SK-N-SH (cell line): ENCODE measurements around the gene MRPS30. TPM values are rescaled to one million over a fixed set of nuclear protein-coding genes. Genes with fewer than 3 reads are reported as not detected.

Experiments used
- CTCF ChIA-PET: fragments of 300-600, 350-600 bp; formaldehyde crosslinking; extraction: SDS; loops from one replicate; lab custom pipeline; 2021; lab: Yijun Ruan, JAX
- POLR2A ChIA-PET: fragments of 350-600 bp; sonication (Branson Sonifier 250); formaldehyde crosslinking; extraction: SDS; loops from one replicate; lab custom pipeline; 2020; ENCODE audit warnings: antibody characterized with exemption, inconsistent platforms; lab: Yijun Ruan, JAX
- DNase-seq: peaks from one replicate; pipeline ENCODE4 v3.0.0; 2012
- H2AFZ ChIP-seq: fragments of 200-600 bp; sonication (generic); 2 replicates; pipeline ENCODE4 v1.8.1; 2016; ENCODE audit warnings: antibody characterized with exemption, mild to moderate bottlenecking, low read depth
- H3F3A ChIP-seq: fragments of 200-600 bp; sonication (generic); replicated peaks from 2 replicates; pipeline ENCODE3; 2016; ENCODE audit warnings: antibody characterized with exemption, mild to moderate bottlenecking; ENCODE audit not compliant: insufficient read depth
- H3K27ac ChIP-seq, 2 experiments: fragments of 200-500 bp in 1 of 2; fragments of 200-600 bp in 1 of 2; sonication (Bioruptor generic) in 1 of 2; sonication (generic), shearing (Covaris generic) in 1 of 2; 2 replicates each; pipeline versions ENCODE4 v1.5.1 to v1.6.1; 2014 to 2016; ENCODE audit warnings: low read depth in 2 of 2, inconsistent platforms in 1 of 2, low read length in 1 of 2, mild to moderate bottlenecking in 1 of 2, mixed read lengths in 1 of 2
- H3K27me3 ChIP-seq: fragments of 200-600 bp; sonication (generic), shearing (Covaris generic); 2 replicates; pipeline ENCODE4 v1.6.1; 2016; ENCODE audit warnings: mixed run types; ENCODE audit not compliant: insufficient read depth
- H3K36me3 ChIP-seq, 2 experiments: fragments of 200-500 bp in 1 of 2; fragments of 200-600 bp in 1 of 2; sonication (Bioruptor generic) in 1 of 2; sonication (generic) in 1 of 2; replicated peaks in 1 of 2; 2 replicates each; pipeline versions ENCODE3 to v1.5.1; 2014 to 2016; ENCODE audit warnings: low read length in 1 of 2, mild to moderate bottlenecking in 1 of 2; ENCODE audit not compliant: insufficient read depth in 2 of 2, control insufficient read depth in 1 of 2
- H3K4me1 ChIP-seq, 2 experiments: fragments of 200-500 bp in 1 of 2; fragments of 200-600 bp in 1 of 2; sonication (Bioruptor generic) in 1 of 2; sonication (generic), shearing (Covaris generic) in 1 of 2; 2 replicates each; pipeline versions ENCODE4 v1.5.1 to v1.6.1; 2014 to 2016; ENCODE audit warnings: low read depth in 1 of 2, low read length in 1 of 2, mixed run types in 1 of 2; ENCODE audit not compliant: insufficient read depth in 2 of 2, control insufficient read depth in 1 of 2
- H3K4me2 ChIP-seq: fragments of 200-600 bp; sonication (generic), shearing (Covaris generic); 2 replicates; pipeline ENCODE4 v1.6.1; 2017; ENCODE audit warnings: mixed run types
- H3K4me3 ChIP-seq, 2 experiments: fragments of 200-500 bp in 1 of 2; fragments of 200-600 bp in 1 of 2; sonication (Bioruptor generic) in 1 of 2; sonication (generic), shearing (Covaris generic) in 1 of 2; 2 replicates each; pipeline versions ENCODE4 v1.5.1 to v1.8.1; 2014 to 2016; ENCODE audit warnings: low read depth in 2 of 2, inconsistent platforms in 1 of 2, low read length in 1 of 2, mild to moderate bottlenecking in 1 of 2, mixed read lengths in 1 of 2, moderate library complexity in 1 of 2
- H3K79me2 ChIP-seq: fragments of 200-600 bp; sonication (generic); 2 replicates; pipeline ENCODE4 v1.8.1; 2017; ENCODE audit warnings: mild to moderate bottlenecking; ENCODE audit not compliant: insufficient read depth
- H3K9ac ChIP-seq: fragments of 200-600 bp; sonication (generic); 2 replicates; pipeline ENCODE4 v1.6.1; 2017; ENCODE audit warnings: mixed run types
- H3K9me2 ChIP-seq: fragments of 200-600 bp; sonication (generic); 2 replicates; pipeline ENCODE4 v1.6.1; 2017; ENCODE audit warnings: mixed run types
- H3K9me3 ChIP-seq: fragments of 200-600 bp; sonication (generic); 2 replicates; pipeline ENCODE4 v1.6.1; 2017; ENCODE audit warnings: mixed run types, mild to moderate bottlenecking, moderate library complexity
- H4K20me1 ChIP-seq: fragments of 200-600 bp; sonication (generic); 2 replicates; pipeline ENCODE4 v1.6.1; 2017; ENCODE audit warnings: mild to moderate bottlenecking, mixed run types; ENCODE audit not compliant: insufficient read depth
- CHD2 ChIP-seq: fragments of 150-350 bp; IDR thresholded peaks from 2 replicates; pipeline ENCODE4 v1.6.1; 2018; ENCODE audit warnings: low read length; ENCODE audit not compliant: partially characterized antibody
- FOXM1 ChIP-seq: IDR thresholded peaks from 2 replicates; pipeline ENCODE4 v1.4.0; 2012; ENCODE audit warnings: low read depth, mild to moderate bottlenecking
- MAX ChIP-seq: IDR thresholded peaks from 2 replicates; pipeline ENCODE4 v1.4.0; 2012; ENCODE audit warnings: low read depth
- MEF2A ChIP-seq: IDR thresholded peaks from 2 replicates; pipeline ENCODE4 v1.4.0; 2012; ENCODE audit warnings: low read depth, borderline replicate concordance
- NRF1 ChIP-seq: IDR thresholded peaks from 2 replicates; pipeline ENCODE4 v1.6.1; 2012; ENCODE audit warnings: low read depth, mild to moderate bottlenecking, low read length
- PBX3 ChIP-seq: IDR thresholded peaks from 2 replicates; pipeline ENCODE4; 2012
- RCOR1 ChIP-seq: fragments of 150-350 bp; IDR thresholded peaks from 2 replicates; pipeline ENCODE4 v1.6.1; 2017; ENCODE audit warnings: antibody characterized with exemption, low read length
- RFX5 ChIP-seq: IDR thresholded peaks from 2 replicates; pipeline ENCODE4 v1.6.1; 2012; ENCODE audit warnings: mild to moderate bottlenecking, improper control_type of control experiment, low read length
- RXRA ChIP-seq: IDR thresholded peaks from 2 replicates; pipeline ENCODE4 v1.4.0; 2012; ENCODE audit warnings: low read depth, mild to moderate bottlenecking, borderline replicate concordance
- TCF12 ChIP-seq: IDR thresholded peaks from 2 replicates; pipeline ENCODE4 v1.4.0; 2012
- TEAD4 ChIP-seq: IDR thresholded peaks from 2 replicates; pipeline ENCODE4 v1.4.0; 2012; ENCODE audit warnings: mild to moderate bottlenecking, borderline replicate concordance; ENCODE audit not compliant: insufficient read depth
- USF2 ChIP-seq: fragments of 150-350 bp; IDR thresholded peaks from 2 replicates; pipeline ENCODE4 v1.6.1; 2017; ENCODE audit warnings: antibody characterized with exemption, low read length, low read depth, borderline replicate concordance
- WGBS: methylation state at CpG from one replicate; pipeline ENCODE4 v1.1.6; 2017; ENCODE audit warnings: low lambda C conversion rate; 5-methylcytosine and 5-hydroxymethylcytosine counted together
- polyA plus RNA-seq, 3 experiments: library from polyadenylated mRNA; depleted of rRNA; stranded (reverse); fragments of >200 nt; gene quantifications; 2 replicates each; pipeline ENCODE4 v1.2.3, GENCODE V29; 2012

The MRPS30 gene
- polyA plus RNA-seq, 1 of the 3 experiments (the other 2 are of a cell fraction) = 18.3 TPM

- TF ChIP-seq FOXM1 = no peak
- TF ChIP-seq TCF12 = no peak
- no peak for TF ChIP-seq PBX3
- TF ChIP-seq CHD2 = no peak
- TF ChIP-seq RXRA = no peak
- Histone ChIP-seq H3K4me1 (no peaks in the 10 kb centered on the region), H3K9me2 (no peaks in the 10 kb centered on the region), H3K9ac (no peak overlapping the region), H3K27me3 (no peaks in the 10 kb centered on the region), H3K36me3 (no peaks in the 10 kb centered on the region), H3F3A (no peaks in the 10 kb centered on the region), H3K27ac (no peak overlapping the region), H4K20me1 (no peaks in the 10 kb centered on the region), H3K79me2 (no peaks in the 10 kb centered on the region), H3K9me3 (no peaks in the 10 kb centered on the region), H3K4me3 (no peak overlapping the region), H2AFZ (no peak overlapping the region), H3K4me2 (no peak overlapping the region)
- ChIA-PET CTCF (no interaction called here), POLR2A (no interaction called here)
- WGBS = 69% methylated on average over 1 of the region's 1 CpG
- DNase-seq = no peak
Observed at GRCh38 chr5:44801992-44802391, 6.8 kb upstream of the MRPS30 start.

- H4K20me1 ChIP-seq = no peaks in the 10 kb centered on the region
- CTCF ChIA-PET = no interaction called here
- no peaks in the 10 kb centered on the region for H3K9me2 ChIP-seq
- no peaks in the 10 kb centered on the region for H3K9me3 ChIP-seq
- H3K27me3 ChIP-seq = no peaks in the 10 kb centered on the region
- H3K4me3 ChIP-seq = no peak overlapping the region
- H3K9ac ChIP-seq = no peak overlapping the region
- peaks cover 6 to 8% of the 10 kb centered on the region in 2 experiments for H3K36me3 ChIP-seq
- DNase-seq = no peak
- 83% methylated on average over 2 of the region's 2 CpGs for WGBS
- TF ChIP-seq MEF2A (no peak), RFX5 (no peak), MAX (no peak), RCOR1 (no peak), NRF1 (no peak), TEAD4 (no peak), USF2 (no peak)
- TF ChIP-seq, all 33 proteins: peak for 0
- POLR2A ChIA-PET = no interaction called here
- peaks cover 7% of the 10 kb centered on the region for H3F3A ChIP-seq
- H3K79me2 ChIP-seq = peaks cover 29% of the 10 kb centered on the region
- H3K4me2 ChIP-seq = no peak overlapping the region
- H3K4me1 ChIP-seq = peaks cover 0 to 12% of the 10 kb centered on the region in 2 experiments; a peak in 3 of 4 replicates
- no peak overlapping the region for H3K27ac ChIP-seq
- no peak overlapping the region for H2AFZ ChIP-seq
Observed at GRCh38 chr5:44806608-44807007, 2.1 kb upstream of the MRPS30 start.
